IMR-90 (cell line): ENCODE data around the gene CPED1. TPM values are rescaled to one million over a fixed set of nuclear protein-coding genes. Genes with fewer than 3 reads are reported as not detected.

Source experiments
- ATAC-seq: fragments of 200-7000 bp; cut with Tn5 transposase; 2 replicates; pipeline ENCODE4 v1.9.1; 2020; ENCODE audit warnings: low read depth, mild to moderate bottlenecking, moderate library complexity
- BruUV-seq: library from RNA; stranded (reverse); fragments of 400-500 nt; replicated peaks from 2 replicates; lab custom pipeline; 2021; lab: Mats Ljungman, UMichigan
- CTCF ChIA-PET: fragments of 300-600 bp; formaldehyde crosslinking; extraction: SDS; loops from one replicate; lab custom pipeline; 2021; ENCODE audit warnings: antibody characterized with exemption; lab: Yijun Ruan, JAX
- POLR2A ChIA-PET: fragments of 300-600 bp; sonication (Branson Sonifier 250); formaldehyde crosslinking; loops from one replicate; lab custom pipeline; 2022; ENCODE audit warnings: antibody characterized with exemption; ENCODE audit not compliant: unreplicated experiment; lab: Charles Lee
- DNase-seq: peaks from one replicate; pipeline ENCODE4 v3.0.0; 2013
- H2AFZ ChIP-seq: replicated peaks from 2 replicates; pipeline ENCODE3; 2013; ENCODE audit warnings: low read length, mild to moderate bottlenecking; ENCODE audit not compliant: poor library complexity
- H2AK5ac ChIP-seq: 2 replicates; pipeline ENCODE4 v1.6.1; 2013; ENCODE audit warnings: low read depth, low read length, inconsistent platforms
- H2AK9ac ChIP-seq: replicated peaks from 2 replicates; pipeline ENCODE3; 2013; ENCODE audit warnings: mild to moderate bottlenecking, low read depth, low read length, moderate library complexity; ENCODE audit not compliant: poor library complexity
- H2BK120ac ChIP-seq: 2 replicates; pipeline ENCODE4 v1.6.1; 2013; ENCODE audit warnings: low read depth, low read length, inconsistent platforms
- H2BK15ac ChIP-seq: 3 replicates; pipeline ENCODE4 v1.6.1; 2013; ENCODE audit warnings: low read depth, low read length, inconsistent platforms
- H2BK20ac ChIP-seq: 2 replicates; pipeline ENCODE4 v1.6.1; 2013; ENCODE audit warnings: low read depth, mild to moderate bottlenecking, inconsistent platforms, low read length, moderate library complexity
- H2BK5ac ChIP-seq: 2 replicates; pipeline ENCODE4 v1.6.1; 2013; ENCODE audit warnings: mild to moderate bottlenecking, low read depth, low read length, inconsistent platforms; ENCODE audit not compliant: poor library complexity, severe bottlenecking
- H3K14ac ChIP-seq: replicated peaks from 2 replicates; pipeline ENCODE4 v1.6.1; 2013; ENCODE audit warnings: low read depth, low read length, inconsistent platforms
- H3K18ac ChIP-seq: 2 replicates; pipeline ENCODE4 v1.6.1; 2013; ENCODE audit warnings: low read depth, low read length, control low read depth
- H3K23ac ChIP-seq: 2 replicates; pipeline ENCODE4 v1.6.1; 2013; ENCODE audit warnings: low read depth, low read length, inconsistent platforms
- H3K27ac ChIP-seq: 2 replicates; pipeline ENCODE4 v1.5.1; 2013; ENCODE audit warnings: mild to moderate bottlenecking, control low read depth, low read length; ENCODE audit not compliant: insufficient read depth
- H3K27me3 ChIP-seq: 2 replicates; pipeline ENCODE4 v1.6.1; 2013; ENCODE audit warnings: low read length; ENCODE audit not compliant: control insufficient read depth, insufficient read depth
- H3K36me3 ChIP-seq: 2 replicates; pipeline ENCODE4 v1.6.1; 2013; ENCODE audit warnings: low read length, mixed read lengths; ENCODE audit not compliant: control insufficient read depth, insufficient read depth
- H3K4ac ChIP-seq: 2 replicates; pipeline ENCODE4 v1.6.1; 2013; ENCODE audit warnings: low read depth, low read length, inconsistent platforms
- H3K4me1 ChIP-seq: 2 replicates; pipeline ENCODE4 v1.6.1; 2013; ENCODE audit warnings: low read length, mixed read lengths; ENCODE audit not compliant: control insufficient read depth, insufficient read depth
- H3K4me2 ChIP-seq: 2 replicates; pipeline ENCODE4 v1.6.1; 2013; ENCODE audit warnings: low read depth, mild to moderate bottlenecking, control low read depth, low read length, moderate library complexity
- H3K4me3 ChIP-seq: 2 replicates; pipeline ENCODE4 v1.5.1; 2013; ENCODE audit warnings: low read depth, mild to moderate bottlenecking, control low read depth, low read length, moderate library complexity; ENCODE audit not compliant: insufficient read depth
- H3K56ac ChIP-seq: 2 replicates; pipeline ENCODE4 v1.6.1; 2013; ENCODE audit warnings: low read length, inconsistent platforms; ENCODE audit not compliant: insufficient read depth; ENCODE audit errors: extremely low read depth
- H3K79me1 ChIP-seq, 2 experiments: 2 replicates each; pipeline ENCODE4 v1.6.1; 2013; ENCODE audit warnings: low read length in 2 of 2, inconsistent platforms in 1 of 2, low read depth in 1 of 2
- H3K9ac ChIP-seq: 2 replicates; pipeline ENCODE4 v1.6.1; 2013; ENCODE audit warnings: low read depth, low read length, control low read depth
- H3K9me1 ChIP-seq: 2 replicates; pipeline ENCODE4 v1.6.1; 2013; ENCODE audit warnings: low read length, inconsistent platforms; ENCODE audit not compliant: insufficient read depth
- H3K9me3 ChIP-seq: 2 replicates; pipeline ENCODE4 v1.6.1; 2013; ENCODE audit warnings: low read length; ENCODE audit not compliant: control insufficient read depth, insufficient read depth
- H4K20me1 ChIP-seq: 2 replicates; pipeline ENCODE4 v1.6.1; 2013; ENCODE audit warnings: low read length, inconsistent platforms; ENCODE audit not compliant: insufficient read depth
- H4K5ac ChIP-seq: 2 replicates; pipeline ENCODE4 v1.6.1; 2013; ENCODE audit warnings: mild to moderate bottlenecking, low read depth, low read length, control low read depth
- H4K8ac ChIP-seq, 2 experiments: 2 replicates each; pipeline ENCODE4 v1.6.1; 2013; ENCODE audit warnings: low read depth in 2 of 2, low read length in 2 of 2, control low read depth in 1 of 2, inconsistent platforms in 1 of 2
- H4K91ac ChIP-seq: 2 replicates; pipeline ENCODE4 v1.6.1; 2013; ENCODE audit warnings: low read depth, low read length, inconsistent platforms; ENCODE audit not compliant: insufficient read depth
- MXI1 ChIP-seq: IDR thresholded peaks from 2 replicates; pipeline ENCODE4 v1.6.1; 2012; ENCODE audit warnings: low read depth, mild to moderate bottlenecking, low read length, moderate library complexity, borderline replicate concordance
- SMC3 ChIP-seq: fragments of 150-350 bp; IDR thresholded peaks from 2 replicates; pipeline ENCODE4 v1.6.1; 2016; ENCODE audit warnings: low read depth, mild to moderate bottlenecking, antibody characterized with exemption, low read length, moderate library complexity
- WGBS, 2 experiments: methylation state at CpG; one replicate each; pipeline versions ENCODE4 v1.1.5 to v1.1.7; 2013; ENCODE audit warnings: missing lambda C conversion rate in 2 of 2; ENCODE audit not compliant: insufficient read length in 1 of 2; ENCODE audit errors: extremely low coverage in 2 of 2; 5-methylcytosine and 5-hydroxymethylcytosine counted together
- dilution Hi-C: fragments of 300-500 bp; cut with HindIII; formaldehyde crosslinking; loops from one replicate; pipeline ENCODE4 v1.14.3; 2018; ENCODE audit warnings: low sequenced_read_pairs; ENCODE audit not compliant: unreplicated experiment
- in situ Hi-C: fragments of 300-500 bp; cut with MboI; formaldehyde crosslinking; loops from 3 replicates; pipeline ENCODE4 v1.14.3; 2019; ENCODE audit warnings: low sequenced_read_pairs, inconsistent platforms, mixed read lengths
- intact Hi-C: fragments of 100-400 bp; cut with micrococcal nuclease; formaldehyde crosslinking; loops from 2 replicates; pipeline ENCODE4 v1.10.0; 2022
- polyA plus RNA-seq, 3 experiments: library from polyadenylated mRNA; depleted of rRNA; stranded (reverse); fragments of >200 nt; gene quantifications; 2 replicates each; pipeline ENCODE4 v1.2.3, GENCODE V29; 2012; ENCODE audit warnings: low replicate concordance in 1 of 3
- total RNA-seq: library from RNA; depleted of rRNA; stranded (reverse); fragments of >200 nt; gene quantifications from 2 replicates; pipeline ENCODE4 v1.2.3, GENCODE V29; 2012

CPED1 gene
- total and polyA plus RNA-seq, 2 of the 4 experiments (the other 2 are of a cell fraction): 31.2 to 96.8 TPM

GRCh38 chr7:121330053-121330833, 341.7 kb downstream of the CPED1 start:
- Histone ChIP-seq H3K4me2 (peak overlapping the region; percentile 92), H3K4me1 (no peaks in the 10 kb centered on the region), H2AK5ac (no peak overlapping the region), H3K27ac (no peak overlapping the region; the same call in 1 of the 2 replicates), H2BK120ac (peak overlapping the region; percentile 61), H3K36me3 (no peaks in the 10 kb centered on the region), H4K5ac (no peak overlapping the region), H3K14ac (peak overlapping the region; percentile 63; the same call in 1 of the 2 replicates), H3K4me3 (peak overlapping the region; percentile 63), H3K9me3 (no peaks in the 10 kb centered on the region), H2BK20ac (peak overlapping the region; percentile 66), H2AFZ (peak overlapping the region; percentile 87), H2BK15ac (no peak overlapping the region), H4K20me1 (no peaks in the 10 kb centered on the region), H2BK5ac (no peak overlapping the region), H3K18ac (peak overlapping the region; percentile 2; the same call in 1 of the 2 replicates), H4K91ac (no peak overlapping the region; the same call in 1 of the 2 replicates), H3K23ac (peak overlapping the region; percentile 95), H3K4ac (peak overlapping the region; percentile 54), H4K8ac (peak overlapping the region in 1 of 2 experiments; percentile 23; a peak in 2 of 4 replicates), H3K79me1 (peaks cover 0 to 6% of the 10 kb centered on the region in 2 experiments; a peak in 1 of 4 replicates), H3K9me1 (no peaks in the 10 kb centered on the region), H3K56ac (peak overlapping the region; percentile 57; the same call in 1 of the 2 replicates), H3K27me3 (peaks cover 21% of the 10 kb centered on the region), H3K9ac (peak overlapping the region; percentile 61; the same call in 1 of the 2 replicates), H2AK9ac (peak overlapping the region; percentile 74)
- BruUV-seq: no TSS peak
- ChIA-PET POLR2A (interaction anchor here (0.6 to 1.0 kb wide), 4 partner anchors 25 to 170 kb away, joined by 3 to 27 read pairs (median 9); no protein-coding TSS in a partner anchor), CTCF (interaction anchor here (0.9 to 1.9 kb wide), 2 partner anchors 29 to 322 kb away, joined by 3 to 6 read pairs; no protein-coding TSS in a partner anchor)
- peak; percentile 36 for ATAC-seq
- dilution Hi-C loops (no loop called here), in situ Hi-C loops (loop anchor here (25.0 kb wide), 2 partner anchors 193 to 343 kb away; partner anchors contain the start of gene CPED1), intact Hi-C loops (loop anchor here (10.0 kb wide), 1 partner anchor 525 kb away; no protein-coding TSS in a partner anchor)
- TF ChIP-seq SMC3: no peak
- TF ChIP-seq MXI1: peak; percentile 54; the same call in 1 of the 2 replicates
- DNase-seq: no peak
- 0% methylated on average over 10 of the region's 52 CpGs; no CpG with 5 or more reads in 1 of the 2 experiments for WGBS, 2 experiments
